Fibroblast of upper back skin (primary cell): ENCODE measurements around the gene TAP1.
A peak's percentile ranks its signal among the peaks of the same experiment; 100 is the strongest.

Source experiments
- DNase-seq: peaks from one replicate; pipeline ENCODE4 v3.0.0-alpha.2; 2013

The TAP1 gene

DNA sequence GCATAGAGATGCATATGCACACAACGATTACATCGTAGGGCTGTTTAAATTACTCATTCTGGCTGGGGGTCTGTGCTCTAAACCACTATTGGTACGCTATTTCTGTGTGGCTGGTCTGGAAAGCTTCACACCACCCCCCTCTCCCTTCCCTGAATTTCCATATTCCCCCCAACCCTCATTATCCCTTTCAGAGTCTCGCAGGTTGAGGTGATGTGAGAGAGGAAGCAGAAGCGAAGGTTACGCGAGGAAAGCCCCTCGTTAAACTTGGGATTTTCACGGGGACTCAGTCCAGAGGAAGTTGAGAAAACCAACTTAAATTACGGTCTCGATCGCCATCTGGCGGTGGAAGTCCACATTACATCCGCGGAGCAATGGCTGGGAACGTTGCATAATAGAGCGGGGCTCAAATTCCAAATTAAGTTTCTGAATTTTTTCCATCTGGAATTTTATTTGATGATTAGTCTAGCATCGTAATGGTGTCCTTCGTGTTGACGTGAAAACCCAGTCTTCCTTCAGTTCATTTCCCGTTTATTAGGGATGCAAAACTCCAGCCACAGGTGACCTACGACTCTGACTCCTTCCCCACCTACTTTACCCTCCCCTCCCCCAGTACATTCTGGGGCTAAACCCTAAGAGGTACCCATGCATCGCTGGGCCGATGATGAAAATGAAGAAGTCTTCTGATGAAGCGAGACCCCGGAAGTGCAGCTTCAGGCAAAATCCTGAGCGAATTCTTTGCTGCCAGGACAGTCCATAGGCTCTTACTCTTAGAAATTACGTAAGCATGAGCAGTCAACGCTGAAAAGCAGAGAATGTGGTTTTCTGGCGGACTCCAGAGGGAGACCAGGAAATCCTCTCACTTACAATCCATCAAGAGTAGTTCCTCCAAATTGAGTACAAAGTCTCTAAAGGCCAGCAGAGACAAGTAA, 56.4 kb downstream of the TAP1 start:
- peak; percentile 65 for DNase-seq
